HG03575 (cell line): Measurements from ENCODE around the gene DIS3L2.

Source experiments
- ATAC-seq: cut with Tn5 transposase; IDR thresholded peaks from one replicate; pipeline ENCODE4 v1.9.1; 2021; ENCODE audit not compliant: unreplicated experiment, insufficient number of reproducible peaks, low FRiP score; ENCODE audit errors: extremely low read depth

Gene DIS3L2

GRCh38 chr2:232265329-232265728 lies 303.8 kb downstream of the DIS3L2 start:
- ATAC-seq: no peak

- ATAC-seq: no peak
These were observed 307.2 kb downstream of the DIS3L2 start for GRCh38 chr2:232268636-232269165.

- ATAC-seq: no peak
These were observed 308.4 kb downstream of the DIS3L2 start for GRCh38 chr2:232269867-232270266.

- no peak for ATAC-seq
These were observed 312.6 kb downstream of the DIS3L2 start for GRCh38 chr2:232273903-232274643.

- no peak for ATAC-seq
These were observed 314.2 kb downstream of the DIS3L2 start for GRCh38 chr2:232275670-232276069.

GRCh38 chr2:232276084-232276732 lies 314.7 kb downstream of the DIS3L2 start:
- ATAC-seq: no peak

- ATAC-seq: no peak
These were observed 315.3 kb downstream of the DIS3L2 start for GRCh38 chr2:232276733-232277313.

- ATAC-seq: no peak
These were observed 317.0 kb downstream of the DIS3L2 start for GRCh38 chr2:232278534-232278933.

- no peak for ATAC-seq
These were observed 318.8 kb downstream of the DIS3L2 start for GRCh38 chr2:232280341-232280740.

- ATAC-seq: no peak
These were observed 320.5 kb downstream of the DIS3L2 start for GRCh38 chr2:232281858-232282507.

GRCh38 chr2:232282508-232283055 lies 321.1 kb downstream of the DIS3L2 start:
- ATAC-seq: no peak

GRCh38 chr2:232286001-232286868 lies 324.7 kb downstream of the DIS3L2 start:
- no peak for ATAC-seq

GRCh38 chr2:232287316-232287715 lies 325.8 kb downstream of the DIS3L2 start:
- ATAC-seq: no peak

GRCh38 chr2:232288489-232289030 lies 327.0 kb downstream of the DIS3L2 start:
- ATAC-seq: no peak

GRCh38 chr2:232290668-232291067 lies 329.2 kb downstream of the DIS3L2 start:
- no peak for ATAC-seq

GRCh38 chr2:232291343-232291742 lies 329.8 kb downstream of the DIS3L2 start:
- no peak for ATAC-seq

- ATAC-seq: no peak
These were observed 331.1 kb downstream of the DIS3L2 start for GRCh38 chr2:232292395-232293154.
